CD4-positive, alpha-beta T cell treated with Interleukin-15 for 4 hours (primary cell): Measurements from ENCODE around the gene PACS2.

Source experiments
- DNase-seq: peaks from one replicate; pipeline ENCODE4 v3.0.0-alpha.2; 2020; ENCODE audit warnings: low spot score

The PACS2 gene

GRCh38 chr14:105369653-105370040, 55.1 kb downstream of the PACS2 start:
- DNase-seq = no peak

GRCh38 chr14:105374389-105374788, 59.8 kb downstream of the PACS2 start:
- DNase-seq = no peak

- peak; percentile 17 for DNase-seq
Measured at GRCh38 chr14:105375635-105376057, 61.1 kb downstream of the PACS2 start.

- no peak for DNase-seq
Measured at GRCh38 chr14:105376521-105377440, 62.2 kb downstream of the PACS2 start.

GRCh38 chr14:105377555-105378182, 63.1 kb downstream of the PACS2 start:
- DNase-seq = no peak

- no peak for DNase-seq
Measured at GRCh38 chr14:105378199-105378598, 63.7 kb downstream of the PACS2 start.

- DNase-seq = no peak
Measured at GRCh38 chr14:105378873-105379685, 64.5 kb downstream of the PACS2 start.

GRCh38 chr14:105379946-105380345, 65.4 kb downstream of the PACS2 start:
- no peak for DNase-seq

DNA sequence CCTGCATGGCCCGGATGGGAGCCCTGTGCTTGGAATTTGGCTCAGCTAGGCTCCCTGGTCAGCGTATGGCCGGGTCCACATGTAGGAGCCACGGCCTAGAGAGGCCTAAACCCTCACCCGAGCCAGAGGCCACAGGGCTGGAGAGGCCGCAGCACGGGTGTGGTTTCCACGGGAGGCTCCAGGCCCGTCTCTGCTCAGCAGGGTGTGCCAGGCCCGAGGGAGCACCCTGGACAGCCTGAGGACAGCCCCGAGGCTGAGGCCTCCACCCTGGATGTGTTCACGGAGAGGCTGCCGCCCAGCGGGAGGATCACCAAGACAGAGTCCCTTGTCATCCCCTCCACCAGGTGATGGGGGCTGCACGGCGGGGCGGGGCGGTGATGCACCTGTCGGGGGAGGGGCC, 66.2 kb downstream of the PACS2 start:
- DNase-seq = no peak

GRCh38 chr14:105381446-105382342, 67.1 kb downstream of the PACS2 start:
- DNase-seq = no peak

GRCh38 chr14:105382343-105383082, 68.0 kb downstream of the PACS2 start:
- DNase-seq = no peak

- no peak for DNase-seq
Measured at GRCh38 chr14:105383083-105383730, 68.7 kb downstream of the PACS2 start.

DNA sequence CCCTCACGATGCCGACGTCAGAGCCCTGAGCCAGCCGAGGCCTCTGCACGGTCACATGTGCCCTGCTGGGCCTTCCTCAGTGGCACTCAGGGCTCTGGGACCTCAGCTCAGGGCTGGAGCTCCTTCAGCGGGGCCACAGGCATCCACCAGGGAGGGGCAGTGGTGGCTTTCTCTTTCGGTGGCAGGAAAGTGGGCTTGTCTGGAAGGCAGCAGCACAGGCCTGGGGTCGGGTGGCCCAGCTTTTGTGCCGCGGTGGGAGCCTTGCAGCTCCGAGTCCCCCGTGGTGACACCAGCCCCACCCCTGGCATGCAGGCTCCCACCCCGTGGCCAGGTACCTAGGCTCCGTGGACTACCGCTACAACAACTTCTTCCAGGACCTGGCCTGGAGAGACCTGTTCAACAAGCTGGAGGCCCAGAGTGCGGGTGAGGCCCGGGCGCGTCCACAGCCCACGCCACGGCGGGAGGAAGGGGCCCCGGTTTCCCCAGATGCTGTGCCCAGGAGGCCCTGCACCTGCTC, 69.6 kb downstream of the PACS2 start:
- DNase-seq = no peak

DNA sequence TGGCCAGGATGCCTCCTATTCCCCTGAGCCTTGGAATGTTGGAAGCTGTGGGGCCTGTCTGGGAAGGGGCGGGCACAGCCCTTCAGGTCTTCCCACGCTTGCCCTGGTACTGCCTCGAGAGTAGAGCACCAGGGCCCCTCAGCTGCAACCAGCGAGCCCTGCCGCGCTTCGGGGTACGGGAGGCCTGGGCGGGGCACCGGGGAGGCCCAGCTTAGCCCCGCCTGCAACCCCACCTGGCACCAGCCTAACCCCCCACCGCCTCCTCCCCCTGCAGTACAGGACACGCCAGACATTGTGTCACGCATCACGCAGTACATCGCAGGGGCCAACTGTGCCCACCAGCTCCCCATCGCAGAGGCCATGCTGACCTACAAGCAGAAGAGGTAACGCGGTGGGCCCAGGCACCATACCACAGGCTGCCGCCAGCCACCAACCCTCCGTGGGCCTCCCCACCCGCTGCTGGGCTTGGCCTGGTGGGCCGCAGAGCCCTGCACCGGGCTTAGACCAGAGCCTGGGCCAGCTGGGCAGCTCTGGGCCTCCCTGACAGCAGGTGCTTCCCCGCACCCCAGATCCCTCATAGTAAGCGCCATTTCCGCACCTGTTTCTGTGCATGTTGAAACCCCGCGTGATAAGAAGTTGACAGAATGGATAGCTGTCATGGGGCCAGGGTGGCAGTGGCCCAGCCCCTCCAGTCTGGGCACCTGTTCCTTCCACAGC, 70.2 kb downstream of the PACS2 start:
- no peak for DNase-seq

GRCh38 chr14:105385322-105385637, 70.7 kb downstream of the PACS2 start:
- no peak for DNase-seq

GRCh38 chr14:105385698-105386365, 71.3 kb downstream of the PACS2 start:
- DNase-seq = no peak

DNA sequence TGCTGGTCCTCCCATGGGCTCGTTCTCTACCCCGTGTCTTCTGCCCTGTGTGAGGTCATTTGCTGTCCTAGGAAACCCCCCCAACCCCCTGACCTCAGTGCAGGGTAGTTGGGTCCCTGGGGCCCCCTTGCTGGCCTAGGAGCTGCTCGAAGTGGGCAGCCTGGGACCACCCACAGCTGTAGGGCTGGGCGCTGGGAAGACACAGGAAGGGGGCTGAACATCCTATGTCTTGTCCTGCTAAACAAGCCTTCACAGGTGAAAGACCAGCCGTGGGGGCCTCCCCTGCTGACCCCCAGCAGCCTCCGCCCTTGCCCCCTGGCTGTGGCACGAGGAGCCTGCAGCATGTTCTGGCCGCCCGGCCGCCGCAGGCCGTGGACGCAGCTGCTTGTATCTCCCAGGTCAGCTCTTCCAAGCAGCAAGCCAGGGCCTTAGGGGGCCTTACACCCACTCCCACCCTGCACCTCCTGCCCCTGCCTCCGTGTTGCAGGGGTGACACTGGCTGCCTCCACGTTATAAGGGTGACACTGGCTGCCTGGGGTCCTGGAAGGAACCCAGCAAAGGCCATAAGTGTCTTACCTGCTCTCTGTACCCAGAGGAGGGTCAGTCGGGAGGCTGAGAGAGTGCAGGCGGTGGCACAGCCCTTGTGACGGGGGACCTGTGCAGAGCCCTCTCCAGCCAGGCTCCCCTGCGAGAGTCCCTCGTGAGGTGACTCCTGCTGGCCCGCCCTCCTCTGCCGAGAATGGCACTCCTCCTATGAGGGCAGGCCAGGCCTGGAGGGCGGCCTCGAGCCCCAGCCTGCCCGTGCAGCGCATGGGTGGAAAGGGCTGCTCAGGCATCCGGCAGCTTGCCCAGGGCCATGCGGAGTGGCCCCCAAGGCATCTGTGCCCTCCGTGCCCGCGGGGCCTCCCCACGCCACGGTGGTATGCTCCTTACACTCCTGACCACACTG, 72.3 kb downstream of the PACS2 start:
- DNase-seq = no peak

DNA sequence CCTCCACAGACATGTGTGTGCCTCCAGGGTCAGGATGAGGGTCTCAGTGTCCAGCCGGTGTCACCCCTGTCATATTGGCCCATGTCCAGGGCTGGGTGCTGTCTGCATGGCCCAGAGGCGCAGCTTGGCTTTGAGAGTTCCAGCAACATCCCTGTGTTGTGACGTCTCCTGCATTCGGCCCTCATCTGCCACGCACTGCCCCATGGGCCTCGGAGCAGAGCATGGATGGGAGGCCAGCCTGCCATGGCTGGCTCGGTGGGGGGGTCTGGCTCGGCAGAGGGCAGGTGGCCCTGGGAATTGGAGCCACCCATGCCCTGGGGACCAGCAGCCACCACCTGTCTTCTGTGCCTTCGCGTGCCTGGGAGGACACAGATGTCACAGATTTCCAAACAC, 73.0 kb downstream of the PACS2 start:
- DNase-seq = no peak
